HL-60 (cell line): ENCODE data around the gene EBNA1BP2.

Experiments
- GABPA ChIP-seq: IDR thresholded peaks from 2 replicates; pipeline ENCODE4 v1.6.1; 2012; ENCODE audit warnings: low read depth
- POLR2AphosphoS5 ChIP-seq: IDR thresholded peaks from 2 replicates; pipeline ENCODE4 v1.6.1; 2012; ENCODE audit warnings: low read depth
- SPI1 ChIP-seq: IDR thresholded peaks from 2 replicates; pipeline ENCODE4 v1.6.1; 2012; ENCODE audit warnings: low read depth, mild to moderate bottlenecking, borderline replicate concordance
- TF ChIP-seq, protein P1 (sequence below): IDR thresholded peaks from one replicate; pipeline ENCODE4 v1.5.1; 2011; ENCODE audit warnings: low read length, control low read depth, inconsistent platforms; ENCODE audit not compliant: insufficient read depth

DNA sequence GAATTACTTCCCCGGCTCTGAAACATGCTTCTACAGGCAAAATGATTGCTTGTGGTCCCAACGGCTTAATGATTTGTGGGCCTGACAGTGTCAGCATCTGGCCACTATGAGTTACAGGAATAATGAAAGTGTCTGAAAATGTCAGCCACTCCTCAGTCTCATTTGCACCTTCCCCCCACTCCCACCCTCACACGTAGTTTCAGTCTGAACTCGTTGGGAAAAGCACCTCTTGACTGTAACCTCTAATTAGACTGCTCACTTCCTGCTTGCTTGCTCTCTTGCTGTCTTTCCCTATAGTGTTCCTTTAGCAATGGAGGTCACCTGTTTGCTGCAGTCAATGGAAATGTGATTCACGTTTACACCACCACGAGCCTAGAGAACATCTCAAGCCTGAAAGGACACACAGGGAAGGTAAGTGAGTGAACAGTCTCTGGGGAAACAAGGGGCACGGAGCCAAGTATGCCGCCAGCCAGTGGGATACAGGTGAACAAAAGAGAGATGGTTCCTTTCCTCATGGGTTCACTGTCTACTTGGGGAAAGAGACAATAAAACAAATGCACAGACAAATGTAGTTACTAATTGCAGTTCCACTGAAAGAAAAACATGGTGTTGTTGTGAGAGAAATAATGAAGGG, 27.1 kb upstream of the EBNA1BP2 start:
- TF ChIP-seq POLR2AphosphoS5 (no peak), SPI1 (no peak), GABPA (no peak)
- TF ChIP-seq, protein P1, sequence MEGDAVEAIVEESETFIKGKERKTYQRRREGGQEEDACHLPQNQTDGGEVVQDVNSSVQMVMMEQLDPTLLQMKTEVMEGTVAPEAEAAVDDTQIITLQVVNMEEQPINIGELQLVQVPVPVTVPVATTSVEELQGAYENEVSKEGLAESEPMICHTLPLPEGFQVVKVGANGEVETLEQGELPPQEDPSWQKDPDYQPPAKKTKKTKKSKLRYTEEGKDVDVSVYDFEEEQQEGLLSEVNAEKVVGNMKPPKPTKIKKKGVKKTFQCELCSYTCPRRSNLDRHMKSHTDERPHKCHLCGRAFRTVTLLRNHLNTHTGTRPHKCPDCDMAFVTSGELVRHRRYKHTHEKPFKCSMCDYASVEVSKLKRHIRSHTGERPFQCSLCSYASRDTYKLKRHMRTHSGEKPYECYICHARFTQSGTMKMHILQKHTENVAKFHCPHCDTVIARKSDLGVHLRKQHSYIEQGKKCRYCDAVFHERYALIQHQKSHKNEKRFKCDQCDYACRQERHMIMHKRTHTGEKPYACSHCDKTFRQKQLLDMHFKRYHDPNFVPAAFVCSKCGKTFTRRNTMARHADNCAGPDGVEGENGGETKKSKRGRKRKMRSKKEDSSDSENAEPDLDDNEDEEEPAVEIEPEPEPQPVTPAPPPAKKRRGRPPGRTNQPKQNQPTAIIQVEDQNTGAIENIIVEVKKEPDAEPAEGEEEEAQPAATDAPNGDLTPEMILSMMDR, result no peak
